GM23248 (cell line): Measurements from ENCODE around the gene TOM1.

Source experiments
- EZH2 ChIP-seq: fragments of 200-600 bp; sonication (generic); IDR thresholded peaks from 2 replicates; pipeline ENCODE4 v1.6.1; 2018; ENCODE audit warnings: antibody characterized with exemption, mild to moderate bottlenecking; ENCODE audit not compliant: insufficient read depth, poor library complexity, severe bottlenecking
- EZH2phosphoT487 ChIP-seq: fragments of 200-600 bp; sonication (generic); IDR thresholded peaks from 2 replicates; pipeline ENCODE4 v1.6.1; 2018; ENCODE audit warnings: antibody characterized with exemption, moderate library complexity, mild to moderate bottlenecking, low read depth; ENCODE audit not compliant: insufficient read depth

- no peak for TF ChIP-seq EZH2
- no peak for TF ChIP-seq EZH2phosphoT487
These were observed 58.4 kb downstream of the TOM1 start for GRCh38 chr22:35357883-35358621.
